Pancreas (tissue), 10 donors: ENCODE results near the gene RAB13. TPM values are rescaled to one million over a fixed set of nuclear protein-coding genes. Genes with fewer than 3 reads are reported as not detected.
A peak's percentile ranks its signal among the peaks of the same experiment; 100 is the strongest.
"Not testable (repeated sequence)": the region's sequence is repeated elsewhere in the genome, so short reads cannot be mapped to it uniquely, and the experiment has no call there.

ENCODE experiments used
- ATAC-seq, 4 donors: fragments of 200-7000 bp; cut with Tn5 transposase; one replicate each; pipeline versions ENCODE4 v1.8.0 to v1.9.1; 2020; ENCODE audit warnings: mild to moderate bottlenecking in 4 of 4, moderate library complexity in 4 of 4
- DNase-seq, 6 donors: peaks; one replicate each; pipeline ENCODE4 v3.0.0-alpha.2; 2020
- FAIRE-seq: peaks from 2 replicates; lab custom pipeline; 2012; peaks lifted over from hg19 to GRCh38; lab: Jason Lieb, UNC
- H3K27ac ChIP-seq, 4 donors: fragments of 200-600 bp; sonication (generic); 1 replicate in 3 of 4; 2 replicates in 1 of 4; pipeline versions ENCODE4 v1.5.0 to v1.8.0; 2020
- H3K27me3 ChIP-seq, 4 donors: fragments of 200-600 bp; one replicate each; pipeline ENCODE4 v1.8.0; 2021
- H3K36me3 ChIP-seq, 3 donors: fragments of 200-600 bp; sonication (generic) in 1 of 3; one replicate each; pipeline versions ENCODE4 v1.5.0 to v1.8.0; 2020 to 2021
- H3K4me1 ChIP-seq, 3 donors: fragments of 200-600 bp; one replicate each; pipeline ENCODE4 v1.8.0; 2021
- H3K4me3 ChIP-seq, 4 donors: fragments of 200-600 bp; sonication (generic) in 2 of 4; one replicate each; pipeline versions ENCODE4 v1.5.0 to v1.8.0; 2020 to 2021
- H3K9me3 ChIP-seq, 4 donors: fragments of 200-600 bp; one replicate each; pipeline ENCODE4 v1.8.0; 2021
- WGBS, 2 donors: extraction: QIAGEN DNeasy Blood & Tissue Kit; methylation state at CpG; one replicate each; pipeline ENCODE4 v1.1.7; 2013; 5-methylcytosine and 5-hydroxymethylcytosine counted together
- intact Hi-C, 3 donors: fragments of 100-400 bp; cut with DNase I; formaldehyde crosslinking; loops; one replicate each; pipeline versions ENCODE4 v1.11.1 to v1.14.2; 2022
- polyA plus RNA-seq, 2 donors: library from polyadenylated mRNA; stranded (reverse); fragments of 200-250 nt; gene quantifications; one replicate each; pipeline ENCODE4 v1.2.3, GENCODE V29; 2013
- total RNA-seq, 6 donors: library from RNA; stranded (reverse); fragmentation: NEBNext Ultra II Directional in 4 of 6; extraction: Animal tissue kit (Norgen Biotek cat#: 25700) in 4 of 6; gene quantifications; one replicate each; pipeline versions ENCODE4 v1.2.1 to v1.2.4, GENCODE V29; 2021 to 2023
- TF ChIP-seq, protein P1 (sequence below), 4 donors: fragments of 200-600 bp; sonication (generic) in 3 of 4; IDR thresholded peaks; one replicate each; pipeline versions ENCODE4 v1.5.0 to v1.8.0; 2021; ENCODE audit warnings: antibody characterized with exemption in 4 of 4
- donor health status: healthy with polysubstance abuse.
- donor health status: DM: no; HTN: no; CAD: no; lungs with moderate emphysema.
- donor health status: DM: no; HTN: no; CAD: no.
- donor health status: control.
- donor health status: control.
- donor health status: Bipolar disorder and iron deficiency.
- donor health status: DM: yes; HTN: yes; CAD: no.
- donor health status: DM: no; HTN: no; CAD: no.
- donor health status: DM: no; HTN: no; CAD: no.
- donor health status: DM: yes; HTN: yes; CAD: no.

The RAB13 gene
- total RNA-seq (10 to 100 TPM; 36.8 to 68.8 (median 47.2) TPM), polyA plus RNA-seq (100 to 1,000 TPM in 1 of 2 donors, 10 to 100 TPM in 1; 82.9 to 118 TPM)

DNA sequence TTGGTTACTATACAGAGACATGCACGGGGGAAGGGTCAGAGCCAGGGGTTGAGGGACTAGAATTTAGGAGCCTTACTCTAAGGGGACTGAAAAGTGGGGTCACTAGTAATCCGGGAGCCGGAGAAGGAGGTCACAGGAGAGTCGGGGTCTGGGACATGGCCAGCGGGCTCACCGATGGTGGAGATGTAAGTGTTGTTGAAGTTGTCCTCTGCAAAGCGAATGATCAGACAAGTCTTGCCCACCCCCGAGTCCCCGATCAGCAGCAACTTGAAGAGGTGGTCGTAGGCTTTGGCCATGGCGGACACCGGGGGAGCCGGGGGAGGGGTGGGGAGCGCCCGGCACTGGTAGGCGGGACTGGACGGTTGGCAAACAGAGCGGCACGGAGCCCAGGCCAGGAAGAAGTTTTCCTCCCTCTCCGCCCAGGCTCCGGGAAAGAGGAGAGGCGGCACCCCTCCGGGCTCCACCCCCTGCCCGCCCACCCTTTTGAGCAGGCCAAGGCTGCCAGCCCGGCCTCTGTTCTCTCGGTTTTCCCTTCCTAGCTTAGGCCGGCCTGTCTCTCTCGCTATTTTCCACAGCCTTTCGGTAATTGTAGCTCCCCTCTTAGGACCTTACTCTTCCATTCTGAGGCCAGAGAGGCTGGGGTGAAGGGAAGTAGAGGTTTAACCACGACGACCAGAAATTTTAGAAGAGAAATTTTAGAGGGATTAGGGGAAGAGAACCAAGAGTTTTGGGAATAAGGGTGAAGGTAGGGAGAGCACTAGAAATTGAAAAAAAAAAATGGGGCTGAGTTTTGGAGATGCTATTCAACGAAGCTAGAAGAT, at the start of gene RAB13:
Gene RAB13 (minus strand): TSS at position 399 of the 821 bp plus-strand sequence. CDS start 103 bp downstream, at position 296.
- Histone ChIP-seq H3K4me1 (peaks cover 0 to 9% (median 5%) of the 10 kb centered on the region in 3 donors), H3K36me3 (no peaks in the 10 kb centered on the region), H3K27ac (peak within 1 kb of the TSS; percentile 24 to 81 (median 54)), H3K27me3 (no peaks in the 10 kb centered on the region), H3K4me3 (peak within 1 kb of the TSS; percentile 26 to 63 (median 54)), H3K9me3 (no peaks in the 10 kb centered on the region)
- 0 to 2% methylated on average over 28 to 32 of the region's 32 CpGs for WGBS, 2 donors
- intact Hi-C loops = loop anchor here in 2 of 3 donors (5.0 to 10.0 kb wide), 2 partner anchors 189 to 191 kb away; no protein-coding TSS in a partner anchor
- TF ChIP-seq, protein P1, sequence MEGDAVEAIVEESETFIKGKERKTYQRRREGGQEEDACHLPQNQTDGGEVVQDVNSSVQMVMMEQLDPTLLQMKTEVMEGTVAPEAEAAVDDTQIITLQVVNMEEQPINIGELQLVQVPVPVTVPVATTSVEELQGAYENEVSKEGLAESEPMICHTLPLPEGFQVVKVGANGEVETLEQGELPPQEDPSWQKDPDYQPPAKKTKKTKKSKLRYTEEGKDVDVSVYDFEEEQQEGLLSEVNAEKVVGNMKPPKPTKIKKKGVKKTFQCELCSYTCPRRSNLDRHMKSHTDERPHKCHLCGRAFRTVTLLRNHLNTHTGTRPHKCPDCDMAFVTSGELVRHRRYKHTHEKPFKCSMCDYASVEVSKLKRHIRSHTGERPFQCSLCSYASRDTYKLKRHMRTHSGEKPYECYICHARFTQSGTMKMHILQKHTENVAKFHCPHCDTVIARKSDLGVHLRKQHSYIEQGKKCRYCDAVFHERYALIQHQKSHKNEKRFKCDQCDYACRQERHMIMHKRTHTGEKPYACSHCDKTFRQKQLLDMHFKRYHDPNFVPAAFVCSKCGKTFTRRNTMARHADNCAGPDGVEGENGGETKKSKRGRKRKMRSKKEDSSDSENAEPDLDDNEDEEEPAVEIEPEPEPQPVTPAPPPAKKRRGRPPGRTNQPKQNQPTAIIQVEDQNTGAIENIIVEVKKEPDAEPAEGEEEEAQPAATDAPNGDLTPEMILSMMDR (IDR thresholded peaks at IDR 0.05) = no peak
- FAIRE-seq (no peak), ATAC-seq (peak; percentile 78 to 89 (median 84)), DNase-seq (peak; percentile 86 to 93 (median 89))

DNA sequence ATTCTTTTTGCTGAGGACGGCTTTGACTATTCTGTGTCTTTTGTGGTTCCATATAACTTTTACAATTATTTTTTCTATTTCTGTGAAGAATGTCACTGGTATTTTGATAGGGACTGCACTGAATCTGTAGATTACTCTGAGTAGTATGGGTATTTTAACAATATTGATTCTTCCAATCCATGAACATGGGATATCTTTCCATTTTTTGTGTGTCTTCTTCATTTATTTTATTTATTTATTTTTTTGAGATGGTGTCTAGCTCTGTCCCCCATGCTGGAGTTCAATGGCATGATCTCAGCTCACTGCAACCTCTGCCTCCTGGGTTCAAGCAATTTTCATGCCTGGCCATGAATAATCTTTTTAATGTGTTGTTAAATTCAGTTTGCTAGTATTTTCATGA, 47.6 kb upstream of the RAB13 start:
- FAIRE-seq = not testable (repeated sequence)

DNA sequence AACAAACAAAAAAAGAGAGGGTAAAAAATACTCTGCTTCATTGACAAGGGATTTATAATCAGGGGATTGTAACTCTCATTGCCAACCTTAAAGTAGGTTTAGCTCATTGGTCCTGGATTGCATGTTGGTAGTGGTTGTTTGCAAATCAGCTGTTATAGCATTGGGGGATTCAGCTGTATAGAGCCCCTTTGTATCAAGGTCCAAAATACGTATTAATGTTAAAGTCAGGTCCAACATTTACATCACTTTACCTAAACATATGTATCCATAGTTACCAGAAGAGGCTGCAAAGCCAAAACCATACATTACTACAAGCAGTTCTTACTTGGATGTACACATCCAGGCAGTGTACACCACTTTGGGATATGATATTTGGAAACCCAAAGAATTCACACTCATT, 33.8 kb upstream of the RAB13 start:
- no peak for FAIRE-seq
- no peak for ATAC-seq
- no peak for DNase-seq
- Histone ChIP-seq H3K4me1 (no peaks in the 10 kb centered on the region), H3K27me3 (no peaks in the 10 kb centered on the region), H3K9me3 (no peaks in the 10 kb centered on the region), H3K36me3 (no peaks in the 10 kb centered on the region), H3K4me3 (no peak overlapping the region), H3K27ac (no peak overlapping the region)
- 52 to 69% methylated on average over 1 of the region's 1 CpG for WGBS, 2 donors
- intact Hi-C loops = no loop called here
- TF ChIP-seq, protein P1 (IDR thresholded peaks at IDR 0.05) = no peak

More for the DNA sequence above, 47.6 kb upstream of the RAB13 start:
- DNase-seq, H3K4me1 ChIP-seq, ATAC-seq, intact Hi-C loops, H3K36me3 ChIP-seq, H3K27me3 ChIP-seq, H3K9me3 ChIP-seq, H3K27ac ChIP-seq, H3K4me3 ChIP-seq: not testable (repeated sequence)
- whole genome bisulfite sequencing, 2 donors = 90 to 98% methylated on average over 1 of the region's 1 CpG

DNA sequence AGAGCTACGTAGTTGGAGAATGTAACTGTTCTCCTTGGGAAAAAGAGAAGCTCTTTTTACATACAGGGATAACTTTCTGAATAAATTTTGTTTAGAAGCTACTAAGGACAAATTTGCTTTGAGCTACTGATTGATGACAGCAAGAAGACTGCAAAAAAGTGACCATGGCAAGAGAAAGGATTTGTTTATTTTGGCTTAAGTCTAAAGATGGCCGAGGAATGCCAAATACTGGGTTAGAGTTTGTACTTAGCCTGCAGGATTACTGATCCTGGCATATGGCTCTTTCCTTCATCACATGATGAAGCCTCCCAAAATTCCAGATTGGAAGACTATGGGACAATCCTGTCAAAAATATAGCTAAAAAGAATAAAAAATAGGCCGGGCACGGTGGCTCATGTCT, 33.1 kb upstream of the RAB13 start:
- H3K4me1 ChIP-seq = no peaks in the 10 kb centered on the region
- FAIRE-seq (no peak), DNase-seq (no peak), ATAC-seq (no peak)
- TF ChIP-seq, protein P1 (IDR thresholded peaks at IDR 0.05) = no peak
- intact Hi-C loops = no loop called here
- no peak overlapping the region for H3K27ac ChIP-seq
- H3K4me3 ChIP-seq = no peak overlapping the region
- no peaks in the 10 kb centered on the region for H3K27me3 ChIP-seq
- H3K36me3 ChIP-seq = no peaks in the 10 kb centered on the region
- H3K9me3 ChIP-seq = no peaks in the 10 kb centered on the region
- 61 to 62% methylated on average over 4 of the region's 4 CpGs for WGBS, 2 donors

DNA sequence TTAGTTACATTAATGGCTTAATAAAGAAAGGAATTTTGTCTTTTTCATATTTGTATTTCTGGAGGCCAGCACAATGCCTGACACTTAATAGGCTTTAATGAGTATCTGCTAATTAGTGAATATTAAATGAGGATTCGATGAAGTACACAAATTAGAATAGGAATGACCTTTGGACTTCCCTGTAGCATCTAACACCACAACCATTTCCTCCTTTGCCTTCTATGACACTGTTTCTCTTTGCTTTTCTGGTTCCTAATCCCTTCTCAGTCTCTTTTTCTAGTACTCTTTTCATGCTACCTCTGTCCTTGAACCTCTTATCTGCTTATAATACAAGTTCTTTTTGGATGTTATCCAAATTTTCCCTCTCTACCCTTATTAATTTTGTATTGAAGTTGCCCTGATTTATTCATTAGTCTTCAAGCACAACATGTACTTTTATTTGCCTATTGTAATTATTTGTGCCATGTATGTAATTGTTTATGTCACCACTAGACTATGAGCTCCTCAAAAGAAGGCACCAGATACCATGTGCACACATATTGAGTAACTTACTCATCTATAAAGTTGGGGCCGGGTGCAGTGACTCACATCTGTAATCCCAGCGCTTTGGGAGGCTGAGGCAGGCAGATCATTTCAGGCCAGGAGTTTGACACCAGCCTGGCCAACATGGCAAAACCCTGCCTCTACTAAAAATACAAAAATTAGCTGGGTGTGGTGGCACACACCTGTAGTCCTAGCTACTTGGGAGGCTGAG, 28.2 kb upstream of the RAB13 start:
- intact Hi-C loops = no loop called here
- H3K4me3 ChIP-seq = no peak overlapping the region
- ATAC-seq (no peak), DNase-seq (no peak), FAIRE-seq (no peak)
- 65 to 70% methylated on average over 3 of the region's 3 CpGs for WGBS, 2 donors
- no peak overlapping the region for H3K27ac ChIP-seq
- H3K36me3 ChIP-seq = no peaks in the 10 kb centered on the region
- no peaks in the 10 kb centered on the region for H3K4me1 ChIP-seq
- TF ChIP-seq, protein P1 (IDR thresholded peaks at IDR 0.05) = no peak
- no peaks in the 10 kb centered on the region for H3K9me3 ChIP-seq
- no peaks in the 10 kb centered on the region for H3K27me3 ChIP-seq

DNA sequence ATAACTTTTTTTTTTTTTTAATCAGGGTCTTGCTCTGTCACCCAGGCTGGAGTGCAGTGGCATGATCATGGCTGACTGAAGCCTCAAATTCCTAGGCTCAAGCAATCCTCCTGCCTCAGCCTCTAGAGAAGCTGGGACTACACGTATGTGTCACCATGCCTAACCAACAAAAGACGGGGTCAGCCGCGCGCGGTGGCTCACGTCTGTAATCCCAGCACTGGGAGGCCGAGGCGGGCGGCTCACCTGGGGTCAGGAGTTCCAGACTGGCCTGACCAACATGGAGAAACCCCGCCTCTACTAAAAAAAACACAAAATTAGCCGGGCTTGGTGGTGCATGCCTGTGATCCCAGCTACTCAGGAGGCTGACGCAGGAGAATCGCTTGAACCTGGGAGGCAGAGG, 26.4 kb upstream of the RAB13 start:
- H3K4me1 ChIP-seq, DNase-seq, H3K27me3 ChIP-seq, H3K9me3 ChIP-seq, H3K4me3 ChIP-seq, H3K36me3 ChIP-seq, H3K27ac ChIP-seq, intact Hi-C loops, ATAC-seq, FAIRE-seq: not testable (repeated sequence)
- WGBS, 2 donors = 89 to 93% methylated on average over 14 of the region's 14 CpGs
